HepG2 (cell line): ENCODE results near the gene ZNF644. TPM values are rescaled to one million over a fixed set of nuclear protein-coding genes. Genes with fewer than 3 reads are reported as not detected.

Experiments
- ATAC-seq: fragments of 200-7000 bp; cut with Tn5 transposase; 3 replicates; pipeline ENCODE4 v1.9.1; 2020; ENCODE audit warnings: mild to moderate bottlenecking, moderate library complexity
- BruUV-seq: library from RNA; stranded (reverse); fragments of 400-500 nt; replicated peaks from 2 replicates; lab custom pipeline; 2021; lab: Mats Ljungman, UMichigan
- CTCF ChIA-PET: fragments of 300-600 bp; formaldehyde crosslinking; extraction: SDS; loops from one replicate; lab custom pipeline; 2021; ENCODE audit warnings: low total read pairs, inconsistent platforms, low intra/inter-chr PET ratio; lab: Yijun Ruan, JAX
- POLR2A ChIA-PET: fragments of 350-600 bp; sonication (Branson Sonifier 250); formaldehyde crosslinking; loops from one replicate; lab custom pipeline; 2020; ENCODE audit warnings: antibody characterized with exemption, inconsistent platforms; lab: Yijun Ruan, JAX
- DNase-seq: peaks from one replicate; pipeline ENCODE4 v3.0.0-alpha.2; 2015; ENCODE audit warnings: low spot score
- FAIRE-seq: peaks from 3 replicates; lab custom pipeline; 2011; peaks lifted over from hg19 to GRCh38; lab: Jason Lieb, UNC
- H2AFZ ChIP-seq: one replicate; pipeline ENCODE4 v1.6.1; 2011; ENCODE audit warnings: low read length, inconsistent platforms
- H3K27ac ChIP-seq: fragments of 300-600 bp; 3 replicates; pipeline ENCODE4 v1.8.0; 2011; ENCODE audit warnings: mixed run types, mild to moderate bottlenecking, mixed read lengths, low read length, inconsistent platforms; ENCODE audit not compliant: insufficient read depth; ENCODE audit errors: extremely low read length
- H3K27me3 ChIP-seq, 2 experiments: fragments of 200-600 bp in 1 of 2; 2 replicates in 1 of 2; 3 replicates in 1 of 2; pipeline versions ENCODE4 v1.6.0 to v1.8.0; 2011; ENCODE audit warnings: low read length in 2 of 2, mild to moderate bottlenecking in 2 of 2, moderate library complexity in 2 of 2, inconsistent platforms in 1 of 2; ENCODE audit not compliant: insufficient read depth in 2 of 2, control insufficient read depth in 1 of 2
- H3K36me3 ChIP-seq, 2 experiments: fragments of 200-600 bp in 1 of 2; replicated peaks in 1 of 2; 2 replicates in 1 of 2; 3 replicates in 1 of 2; pipeline versions ENCODE4 v1.5.1 to v1.8.0; 2011; ENCODE audit warnings: low read length in 2 of 2, inconsistent platforms in 1 of 2; ENCODE audit not compliant: insufficient read depth in 2 of 2, control insufficient read depth in 1 of 2
- H3K4me1 ChIP-seq: 2 replicates; pipeline ENCODE4 v1.5.1; 2012; ENCODE audit warnings: low read length, inconsistent platforms; ENCODE audit not compliant: insufficient read depth
- H3K4me2 ChIP-seq: 2 replicates; pipeline ENCODE4 v1.6.0; 2011; ENCODE audit warnings: low read depth, low read length, inconsistent platforms
- H3K4me3 ChIP-seq, 3 experiments: fragments of 200-600 bp in 1 of 3; sonication (generic), shearing (Covaris generic) in 1 of 3; replicated peaks in 1 of 3; 2 replicates each; pipeline ENCODE4 v1.5.1; 2011 to 2016; ENCODE audit warnings: low read length in 3 of 3, inconsistent platforms in 2 of 3, low read depth in 2 of 3, mild to moderate bottlenecking in 2 of 3, control low read depth in 1 of 3, mixed read lengths in 1 of 3; ENCODE audit not compliant: insufficient read depth in 1 of 3
- H3K79me2 ChIP-seq: one replicate; pipeline ENCODE4 v1.6.1; 2011; ENCODE audit warnings: low read length, inconsistent platforms; ENCODE audit not compliant: insufficient read depth
- H3K9ac ChIP-seq: 2 replicates; pipeline ENCODE4 v1.6.0; 2011; ENCODE audit warnings: mild to moderate bottlenecking, low read depth, low read length, inconsistent platforms; ENCODE audit not compliant: insufficient read depth
- H3K9me3 ChIP-seq: 2 replicates; pipeline ENCODE4 v1.5.1; 2012; ENCODE audit warnings: mild to moderate bottlenecking, low read length
- H4K20me1 ChIP-seq: 2 replicates; pipeline ENCODE4 v1.6.0; 2011; ENCODE audit warnings: inconsistent platforms, mild to moderate bottlenecking, low read length, moderate library complexity; ENCODE audit not compliant: insufficient read depth
- MBNL3 ChIP-seq: fragments of 250-450 bp; sonication (Bioruptor Pico); conservative IDR thresholded peaks from 2 replicates; pipeline ENCODE4 v1.8.0; 2022; ENCODE audit warnings: mild to moderate bottlenecking, inconsistent platforms
- ZNF121 ChIP-seq: sonication (generic); formaldehyde crosslinking; IDR thresholded peaks from 2 replicates; pipeline ENCODE4 v1.5.0; 2020; ENCODE audit warnings: mild to moderate bottlenecking, missing genetic modification reagents
- WGBS: methylation state at CpG from one replicate; pipeline ENCODE4 v1.1.6; 2017; ENCODE audit warnings: low lambda C conversion rate; 5-methylcytosine and 5-hydroxymethylcytosine counted together
- in situ Hi-C: cut with HindIII; loops from 2 replicates; pipeline ENCODE4 v1.10.0; 2017; ENCODE audit warnings: low pct_unique_long_range_greater_than_20kb; ENCODE audit not compliant: extremely low pct_ligation_motif_present
- intact Hi-C: fragments of 100-400 bp; cut with micrococcal nuclease; formaldehyde crosslinking; loops from one replicate; pipeline ENCODE4 v1.10.0; 2022; ENCODE audit not compliant: unreplicated experiment
- polyA plus RNA-seq, 8 experiments: library from polyadenylated mRNA; depleted of rRNA in 3 of 8; stranded (reverse) in 7 of 8; unstranded in 1 of 8; fragments of >200 nt; fragmentation: Illumina TruSeq in 4 of 8; extraction: Trizol in 4 of 8; gene quantifications; 2 replicates each; pipeline versions ENCODE4 v1.2.1 to v1.2.3, GENCODE V29; 2011 to 2016; ENCODE audit warnings: low read depth in 4 of 8, missing spikeins in 1 of 8, mixed read lengths in 1 of 8; ENCODE audit not compliant: insufficient read depth in 1 of 8
- total RNA-seq, 5 experiments: library from RNA; depleted of rRNA; stranded (reverse); fragments of >200 nt; fragmentation: Illumina TruSeq; extraction: Trizol; gene quantifications; 2 replicates each; pipeline ENCODE4 v1.2.3, GENCODE V29; 2016; ENCODE audit warnings: low read depth in 1 of 5
- TF ChIP-seq, protein P1 (sequence below): sonication (generic); formaldehyde crosslinking; IDR thresholded peaks from 2 replicates; pipeline ENCODE4 v1.4.0; 2020; ENCODE audit warnings: missing genetic modification reagents

ZNF644 gene
- total and polyA plus RNA-seq, 2 of the 13 experiments (the other 11 are each of a cell fraction or from before 2014, with no cell fraction given), result 17.7 to 51.7 TPM

DNA sequence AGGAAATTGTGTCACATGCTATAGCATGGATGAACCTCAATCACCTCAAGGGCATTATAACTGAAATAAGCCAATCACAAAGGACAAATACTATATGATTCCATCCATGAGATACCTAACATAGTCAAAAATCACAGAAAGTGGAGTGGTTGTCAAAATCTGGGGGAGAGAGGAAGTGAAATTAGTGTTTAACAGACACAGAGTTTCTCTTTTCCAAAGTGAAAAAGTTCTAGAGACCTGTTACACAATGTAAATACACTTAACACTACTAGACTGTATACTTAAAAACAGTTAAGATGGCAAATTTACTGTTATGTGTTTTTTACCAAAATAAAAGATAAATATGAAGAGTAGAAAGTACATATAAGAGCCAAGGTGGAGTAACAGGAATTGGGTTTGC, 31.8 kb downstream of the ZNF644 start (continued):
- no peak for TF ChIP-seq MBNL3 (CRISPR knock-in tag)

DNA sequence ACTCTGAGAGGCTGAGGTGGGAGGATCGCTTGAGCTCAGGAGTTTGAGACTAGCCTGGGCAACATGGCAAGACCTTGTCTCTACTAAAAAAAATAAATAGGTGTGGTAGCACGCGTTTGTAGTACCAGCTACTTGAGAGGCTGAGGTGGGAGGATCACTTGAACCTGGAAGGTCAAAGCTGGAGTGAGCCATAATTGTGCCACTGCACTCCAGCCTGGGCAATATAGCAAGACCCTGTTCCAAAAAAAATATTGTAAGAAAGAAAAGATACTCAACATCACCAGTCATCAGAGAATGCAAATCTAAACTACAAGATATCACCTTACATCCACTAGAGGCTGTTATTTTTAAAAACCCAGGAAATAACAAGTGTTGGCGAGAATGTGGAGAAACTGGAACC, 32.5 kb downstream of the ZNF644 start:
- POLR2A ChIA-PET, result no interaction called here

More for the DNA sequence above, 32.5 kb downstream of the ZNF644 start:
- CTCF ChIA-PET, result no interaction called here
- Histone ChIP-seq H3K27ac (no peak overlapping the region), H3K27me3 (no peaks in the 10 kb centered on the region), H4K20me1 (peaks cover 73% of the 10 kb centered on the region), H3K4me2 (no peak overlapping the region), H3K36me3 (peaks cover 2 to 12% of the 10 kb centered on the region in 2 experiments; a peak in 3 of 5 replicates), H3K9me3 (peaks cover 23% of the 10 kb centered on the region; the same call in 1 of the 2 replicates), H3K9ac (no peak overlapping the region), H3K79me2 (peaks cover 100% of the 10 kb centered on the region), H2AFZ (no peak overlapping the region), H3K4me3 (no peak overlapping the region), H3K4me1 (no peaks in the 10 kb centered on the region)
- in situ Hi-C loops, result no loop called here
- FAIRE-seq (no peak), DNase-seq (no peak), ATAC-seq (no peak)
- intact Hi-C loops, result no loop called here
- TF ChIP-seq, protein P1, sequence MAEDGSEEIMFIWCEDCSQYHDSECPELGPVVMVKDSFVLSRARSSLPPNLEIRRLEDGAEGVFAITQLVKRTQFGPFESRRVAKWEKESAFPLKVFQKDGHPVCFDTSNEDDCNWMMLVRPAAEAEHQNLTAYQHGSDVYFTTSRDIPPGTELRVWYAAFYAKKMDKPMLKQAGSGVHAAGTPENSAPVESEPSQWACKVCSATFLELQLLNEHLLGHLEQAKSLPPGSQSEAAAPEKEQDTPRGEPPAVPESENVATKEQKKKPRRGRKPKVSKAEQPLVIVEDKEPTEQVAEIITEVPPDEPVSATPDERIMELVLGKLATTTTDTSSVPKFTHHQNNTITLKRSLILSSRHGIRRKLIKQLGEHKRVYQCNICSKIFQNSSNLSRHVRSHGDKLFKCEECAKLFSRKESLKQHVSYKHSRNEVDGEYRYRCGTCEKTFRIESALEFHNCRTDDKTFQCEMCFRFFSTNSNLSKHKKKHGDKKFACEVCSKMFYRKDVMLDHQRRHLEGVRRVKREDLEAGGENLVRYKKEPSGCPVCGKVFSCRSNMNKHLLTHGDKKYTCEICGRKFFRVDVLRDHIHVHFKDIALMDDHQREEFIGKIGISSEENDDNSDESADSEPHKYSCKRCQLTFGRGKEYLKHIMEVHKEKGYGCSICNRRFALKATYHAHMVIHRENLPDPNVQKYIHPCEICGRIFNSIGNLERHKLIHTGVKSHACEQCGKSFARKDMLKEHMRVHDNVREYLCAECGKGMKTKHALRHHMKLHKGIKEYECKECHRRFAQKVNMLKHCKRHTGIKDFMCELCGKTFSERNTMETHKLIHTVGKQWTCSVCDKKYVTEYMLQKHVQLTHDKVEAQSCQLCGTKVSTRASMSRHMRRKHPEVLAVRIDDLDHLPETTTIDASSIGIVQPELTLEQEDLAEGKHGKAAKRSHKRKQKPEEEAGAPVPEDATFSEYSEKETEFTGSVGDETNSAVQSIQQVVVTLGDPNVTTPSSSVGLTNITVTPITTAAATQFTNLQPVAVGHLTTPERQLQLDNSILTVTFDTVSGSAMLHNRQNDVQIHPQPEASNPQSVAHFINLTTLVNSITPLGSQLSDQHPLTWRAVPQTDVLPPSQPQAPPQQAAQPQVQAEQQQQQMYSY, result no peak
- TF ChIP-seq ZNF121 (CRISPR knock-in tag), result peak; percentile 71
- BruUV-seq, result no TSS peak
- 97% methylated on average over 4 of the region's 4 CpGs for WGBS
